AG09309 (cell line): ENCODE measurements around the gene FCGBP.

Experiments
- DNase-seq: peaks from one replicate; pipeline ENCODE4 v3.0.0-alpha.2; 2010; ENCODE audit warnings: low read depth
- H3K4me3 ChIP-seq: 2 replicates; pipeline ENCODE4 v1.5.1; 2011; ENCODE audit warnings: mild to moderate bottlenecking, low read depth, low read length, moderate library complexity; ENCODE audit not compliant: control insufficient read depth
- CTCF ChIP-seq: IDR thresholded peaks from 2 replicates; pipeline ENCODE4 v1.5.1; 2011; ENCODE audit warnings: mild to moderate bottlenecking, low read depth, low read length, inconsistent platforms; ENCODE audit not compliant: insufficient read depth, control insufficient read depth; ENCODE audit errors: missing control alignments

FCGBP gene

GRCh38 chr19:39940221-39940833 is 5.9 kb upstream of the FCGBP start:
- H3K4me3 ChIP-seq, result no peak overlapping the region
- no peak for DNase-seq
- no peak for TF ChIP-seq CTCF

- DNase-seq, result no peak
- no peak overlapping the region for H3K4me3 ChIP-seq
- TF ChIP-seq CTCF, result no peak
These were observed 5.1 kb upstream of the FCGBP start for GRCh38 chr19:39939556-39939955.

GRCh38 chr19:39937787-39938186 is 3.4 kb upstream of the FCGBP start:
- no peak for DNase-seq
- TF ChIP-seq CTCF, result no peak
- no peak overlapping the region for H3K4me3 ChIP-seq

GRCh38 chr19:39937094-39937720 is 2.8 kb upstream of the FCGBP start:
- H3K4me3 ChIP-seq, result no peak overlapping the region
- DNase-seq, result no peak
- no peak for TF ChIP-seq CTCF

GRCh38 chr19:39936622-39937021 is 2.2 kb upstream of the FCGBP start:
- H3K4me3 ChIP-seq, result no peak overlapping the region
- no peak for TF ChIP-seq CTCF
- DNase-seq, result no peak

- DNase-seq, result no peak
- no peak for TF ChIP-seq CTCF
- H3K4me3 ChIP-seq, result no peak overlapping the region
These were observed 1.6 kb upstream of the FCGBP start for GRCh38 chr19:39936020-39936419.
